A375 (cell line): ENCODE results near the gene FOXJ2. TPM values are rescaled to one million over a fixed set of nuclear protein-coding genes. Genes with fewer than 3 reads are reported as not detected.

Experiments used
- total RNA-seq: library from RNA; depleted of rRNA; stranded (reverse); fragments of >200 nt; shearing (Covaris generic); gene quantifications from 2 replicates; pipeline ENCODE4 v1.2.3, GENCODE V29; 2014; rRNA removed

The FOXJ2 gene
- 8.2 and 8.6 TPM in 2 replicates for total RNA-seq

GRCh38 chr12:8032242-8033152 is at the start of gene FOXJ2:
TSS of gene FOXJ2 (plus strand) at chr12:8032716. CDS start at chr12:8039833, 7,117 bp downstream.

GRCh38 chr12:8065991-8066594 is 33.6 kb downstream of the FOXJ2 start, which contains the start of gene C3AR1:
TSS of gene C3AR1 (minus strand) at chr12:8066359. CDS start at chr12:8060185, 6,174 bp downstream.

Other genes with a start within 250 kb of the FOXJ2 start
- not detected in 2 replicates for gene NANOG, start 243.3 kb upstream of the FOXJ2 start, total RNA-seq
- not detected in 2 replicates for gene SLC2A14, start 159.8 kb upstream of the FOXJ2 start, total RNA-seq
- 22.3 and 24.0 TPM in 2 replicates for gene SLC2A3, start 96.5 kb upstream of the FOXJ2 start, total RNA-seq
- 0.13 and 2.9 TPM in 2 replicates for gene C3AR1, start 33.6 kb downstream of the FOXJ2 start, total RNA-seq
- gene NECAP1, start 49.6 kb downstream of the FOXJ2 start, total RNA-seq, result 54.4 and 54.6 TPM in 2 replicates
- gene CLEC4A, start 90.9 kb downstream of the FOXJ2 start, total RNA-seq, result 0.45 TPM in 1 of 2 replicates, not detected in the other
- gene ZNF705A, start 124.3 kb downstream of the FOXJ2 start, total RNA-seq, result not detected in 2 replicates
- 0.53 and 0.61 TPM in 2 replicates for gene FAM90A1, start 194.9 kb downstream of the FOXJ2 start, total RNA-seq